ENCODE data around the gene VPS37C. TPM values are rescaled to one million over a fixed set of nuclear protein-coding genes. Genes with fewer than 3 reads are reported as not detected.

The VPS37C gene
- total RNA-seq, 1 donor, result 15.5 TPM

DNA sequence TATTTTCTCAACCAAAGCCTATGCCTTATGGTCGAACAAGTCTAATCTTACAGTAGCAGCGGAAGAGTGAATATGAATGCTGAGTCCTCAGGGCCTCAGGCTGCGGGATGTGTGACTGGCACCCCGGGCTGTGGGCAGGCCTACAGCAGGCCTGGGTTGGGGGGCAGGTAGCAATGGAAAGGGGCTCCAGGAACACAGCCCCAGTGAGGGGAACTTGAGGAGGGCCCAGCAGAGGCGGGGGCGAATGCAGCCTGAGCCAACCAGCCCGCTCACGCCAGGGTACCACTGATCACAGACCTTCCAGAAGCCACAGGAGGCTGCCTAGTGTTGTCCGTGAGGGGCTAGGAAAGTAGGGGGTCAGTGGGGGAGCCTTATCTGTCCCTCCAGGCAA lies 70.2 kb downstream of the VPS37C start:
- no peak overlapping the region for H3K4me3 ChIP-seq (ENCODE audit: low read depth, low read length)
- DNase-seq (ENCODE audit: low read depth), result no peak
- TF ChIP-seq, protein P1, sequence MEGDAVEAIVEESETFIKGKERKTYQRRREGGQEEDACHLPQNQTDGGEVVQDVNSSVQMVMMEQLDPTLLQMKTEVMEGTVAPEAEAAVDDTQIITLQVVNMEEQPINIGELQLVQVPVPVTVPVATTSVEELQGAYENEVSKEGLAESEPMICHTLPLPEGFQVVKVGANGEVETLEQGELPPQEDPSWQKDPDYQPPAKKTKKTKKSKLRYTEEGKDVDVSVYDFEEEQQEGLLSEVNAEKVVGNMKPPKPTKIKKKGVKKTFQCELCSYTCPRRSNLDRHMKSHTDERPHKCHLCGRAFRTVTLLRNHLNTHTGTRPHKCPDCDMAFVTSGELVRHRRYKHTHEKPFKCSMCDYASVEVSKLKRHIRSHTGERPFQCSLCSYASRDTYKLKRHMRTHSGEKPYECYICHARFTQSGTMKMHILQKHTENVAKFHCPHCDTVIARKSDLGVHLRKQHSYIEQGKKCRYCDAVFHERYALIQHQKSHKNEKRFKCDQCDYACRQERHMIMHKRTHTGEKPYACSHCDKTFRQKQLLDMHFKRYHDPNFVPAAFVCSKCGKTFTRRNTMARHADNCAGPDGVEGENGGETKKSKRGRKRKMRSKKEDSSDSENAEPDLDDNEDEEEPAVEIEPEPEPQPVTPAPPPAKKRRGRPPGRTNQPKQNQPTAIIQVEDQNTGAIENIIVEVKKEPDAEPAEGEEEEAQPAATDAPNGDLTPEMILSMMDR (IDR thresholded peaks at IDR 0.05; ENCODE audit: insufficient read depth, low read depth, low read length), result no peak

DNA sequence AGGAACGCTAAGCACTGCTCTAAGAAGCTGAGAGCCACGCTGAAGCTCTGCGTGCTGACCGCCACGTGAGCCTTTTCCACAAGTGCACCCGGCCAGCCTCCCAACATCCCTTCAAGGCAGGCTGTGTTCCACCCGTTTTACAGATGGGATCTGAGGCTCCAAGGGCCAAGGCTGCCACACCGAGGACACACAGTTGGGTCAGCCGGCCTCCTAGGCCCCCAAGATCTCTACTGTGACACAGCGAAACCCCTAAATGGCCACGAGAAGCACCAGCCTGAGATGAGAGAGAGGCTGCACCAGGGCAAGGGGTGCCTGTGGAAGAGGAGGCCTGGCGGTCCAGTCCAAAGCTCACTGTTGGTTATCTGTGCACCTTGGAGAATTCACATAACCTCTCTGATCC lies 70.7 kb downstream of the VPS37C start:
- TF ChIP-seq, protein P1 (IDR thresholded peaks at IDR 0.05; ENCODE audit: insufficient read depth, low read depth, low read length), result no peak
- H3K4me3 ChIP-seq (ENCODE audit: low read depth, low read length), result no peak overlapping the region
- no peak for DNase-seq (ENCODE audit: low read depth)

DNA sequence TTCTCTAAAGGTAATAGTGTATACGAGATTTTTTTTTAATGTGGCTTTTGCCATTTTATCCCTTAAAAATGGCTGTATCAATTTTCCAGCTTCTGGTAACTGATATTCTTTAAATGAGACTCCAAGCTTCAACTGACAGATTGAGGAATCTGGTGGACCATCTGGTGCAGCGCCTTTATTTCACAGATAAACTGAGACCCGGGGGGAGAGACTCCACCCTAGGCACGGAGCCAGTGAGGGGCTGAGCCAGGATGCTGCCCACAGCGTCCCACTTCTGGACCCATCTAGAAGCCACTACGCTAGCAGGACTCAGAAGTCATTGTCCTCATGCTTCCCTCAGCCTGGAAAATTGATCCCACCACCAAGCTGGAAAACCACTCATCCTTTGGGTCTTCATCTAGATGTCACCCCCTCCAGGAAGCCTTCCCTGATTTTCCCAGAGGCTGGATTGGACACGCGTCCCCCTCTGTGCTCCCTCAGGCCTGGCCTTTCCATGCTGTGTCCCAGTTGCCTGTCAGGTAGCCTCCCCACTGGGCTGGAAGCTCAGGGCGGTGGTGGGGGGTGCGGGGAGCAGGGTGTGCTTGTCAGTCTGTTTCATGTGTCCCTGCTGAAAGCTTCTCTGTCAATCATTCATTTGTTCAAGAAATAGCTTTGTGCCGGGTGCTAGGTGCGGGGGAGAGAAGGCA lies 71.3 kb downstream of the VPS37C start:
- no peak for DNase-seq (ENCODE audit: low read depth)
- TF ChIP-seq, protein P1 (IDR thresholded peaks at IDR 0.05; ENCODE audit: insufficient read depth, low read depth, low read length), result no peak
- no peak overlapping the region for H3K4me3 ChIP-seq (ENCODE audit: low read depth, low read length)

DNA sequence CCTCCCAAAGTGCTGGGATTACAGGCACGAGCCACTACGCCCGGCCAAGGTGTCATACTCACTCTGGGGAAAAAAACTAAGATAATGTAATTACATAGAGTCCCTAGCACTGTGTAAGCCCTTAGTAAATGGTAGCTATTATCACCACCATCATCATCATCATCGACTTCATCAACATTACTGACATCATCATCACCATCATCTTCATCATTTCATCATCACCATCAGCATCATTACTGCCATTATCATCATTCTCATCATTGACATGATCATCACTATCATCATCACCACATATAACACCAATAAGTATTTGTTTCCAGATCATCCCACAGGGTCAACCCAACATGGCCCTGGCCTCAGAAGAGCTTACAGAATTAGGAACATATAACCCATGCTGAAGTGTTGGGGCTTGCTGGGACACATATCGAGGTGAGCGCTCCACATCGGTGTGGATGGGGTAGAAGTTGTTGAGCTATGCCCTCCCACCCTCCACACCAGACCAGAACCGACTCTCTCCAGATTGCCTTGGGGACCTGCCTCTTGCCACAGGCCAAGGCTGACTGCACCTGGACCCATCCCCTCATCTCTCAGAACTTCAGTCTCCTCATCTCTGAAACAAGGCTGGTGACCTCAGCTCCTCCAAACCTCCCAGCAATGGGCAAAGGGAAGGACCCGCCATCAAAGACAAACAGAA lies 73.7 kb downstream of the VPS37C start:
- no peak for DNase-seq (ENCODE audit: low read depth)
- no peak overlapping the region for H3K4me3 ChIP-seq (ENCODE audit: low read depth, low read length)
- TF ChIP-seq, protein P1 (IDR thresholded peaks at IDR 0.05; ENCODE audit: insufficient read depth, low read depth, low read length), result no peak

DNA sequence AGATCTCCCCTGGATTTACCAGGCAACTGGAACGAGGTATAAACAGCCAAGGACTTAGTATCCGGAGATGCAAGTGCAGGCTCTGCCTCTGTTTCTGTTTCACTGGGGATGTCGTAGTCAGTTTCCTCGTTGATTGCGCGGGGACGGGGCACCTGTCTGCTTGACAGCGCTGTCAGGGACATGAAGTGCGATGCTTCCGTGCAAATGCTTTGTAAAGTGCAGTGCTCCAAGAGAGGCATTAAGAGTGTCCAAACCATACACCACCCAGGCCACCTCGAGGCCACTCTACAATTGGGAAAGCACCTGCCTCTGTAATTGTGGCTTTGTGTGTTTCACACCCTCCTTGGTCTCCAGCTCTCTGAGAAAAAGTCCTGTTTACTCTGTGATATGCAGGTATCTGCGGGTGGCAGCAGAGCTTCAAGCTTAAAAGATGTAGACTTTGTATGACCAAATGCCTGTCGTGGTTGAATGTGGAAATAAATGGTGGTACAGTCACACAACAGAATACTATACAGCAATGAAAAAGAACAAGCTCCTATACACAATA lies 77.6 kb downstream of the VPS37C start:
- H3K4me3 ChIP-seq (ENCODE audit: low read depth, low read length), result no peak overlapping the region
- TF ChIP-seq, protein P1 (IDR thresholded peaks at IDR 0.05; ENCODE audit: insufficient read depth, low read depth, low read length), result no peak
- no peak for DNase-seq (ENCODE audit: low read depth)

DNA sequence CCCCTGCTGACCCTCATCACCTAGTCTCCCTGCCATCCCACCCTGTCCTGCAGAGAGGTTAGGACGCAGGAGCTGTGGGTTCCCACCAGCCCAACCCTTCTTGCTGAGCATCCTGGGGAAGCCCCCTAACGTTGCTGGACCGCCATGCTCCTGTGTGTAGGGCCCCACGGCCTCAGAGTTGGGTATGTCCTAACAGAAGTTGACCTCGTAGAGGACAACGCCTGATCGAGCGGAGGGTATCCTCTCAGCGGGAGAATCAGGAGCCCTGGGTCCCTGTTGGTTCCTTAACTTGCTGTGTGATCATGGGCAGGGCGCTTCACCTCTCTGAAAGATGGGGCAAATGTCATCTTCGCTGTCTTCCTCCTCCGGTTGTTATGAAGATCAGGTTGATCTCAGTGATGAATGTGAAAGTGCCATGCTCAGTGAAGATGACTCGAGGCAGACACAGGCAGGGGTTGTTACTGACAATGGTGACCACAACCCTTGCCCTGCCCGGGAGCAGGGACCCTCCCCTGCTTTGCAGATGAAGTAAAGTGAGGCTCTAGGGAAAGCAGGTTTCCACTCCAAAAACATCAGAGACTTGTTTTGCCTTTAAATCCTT lies 78.2 kb downstream of the VPS37C start:
- DNase-seq (ENCODE audit: low read depth), result no peak
- no peak overlapping the region for H3K4me3 ChIP-seq (ENCODE audit: low read depth, low read length)
- TF ChIP-seq, protein P1 (IDR thresholded peaks at IDR 0.05; ENCODE audit: insufficient read depth, low read depth, low read length), result no peak
